NCI-H2029 treated with DMSO at 0.1 percent for 48 hours (cell line): Measurements from ENCODE around the gene GAB4.
"Not testable (repeated sequence)": the region's sequence is repeated elsewhere in the genome, so short reads cannot be mapped to it uniquely, and the experiment has no call there.

ENCODE experiments used
- DNase-seq: peaks from one replicate; lab custom pipeline; 2025; lab: John Stamatoyannopoulos, UW

Gene GAB4

GRCh38 chr22:16958475-16958874 is 49.5 kb downstream of the GAB4 start:
- DNase-seq: no peak

DNA sequence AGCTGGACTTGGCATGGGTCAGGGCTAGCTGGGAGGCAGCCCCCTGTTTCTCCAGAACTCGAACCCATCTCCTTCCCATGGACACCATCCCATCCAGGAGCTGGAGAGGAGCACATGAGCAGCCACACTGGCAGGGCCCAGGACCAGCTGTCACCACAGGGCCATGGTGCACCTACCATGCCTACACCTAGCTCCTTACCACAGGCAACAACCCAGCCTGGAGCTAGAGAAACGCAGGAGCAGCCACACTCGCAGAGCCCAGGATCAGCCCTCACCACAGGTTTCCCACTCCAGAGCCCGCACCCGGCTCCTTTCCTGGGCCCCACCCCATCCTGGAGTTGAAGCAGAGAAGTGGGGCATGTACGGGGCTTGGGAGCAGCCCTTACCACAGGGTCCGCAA is 50.2 kb downstream of the GAB4 start:
- DNase-seq: no peak

- DNase-seq: no peak
Observed at GRCh38 chr22:16956290-16956689, 51.7 kb downstream of the GAB4 start.

DNA sequence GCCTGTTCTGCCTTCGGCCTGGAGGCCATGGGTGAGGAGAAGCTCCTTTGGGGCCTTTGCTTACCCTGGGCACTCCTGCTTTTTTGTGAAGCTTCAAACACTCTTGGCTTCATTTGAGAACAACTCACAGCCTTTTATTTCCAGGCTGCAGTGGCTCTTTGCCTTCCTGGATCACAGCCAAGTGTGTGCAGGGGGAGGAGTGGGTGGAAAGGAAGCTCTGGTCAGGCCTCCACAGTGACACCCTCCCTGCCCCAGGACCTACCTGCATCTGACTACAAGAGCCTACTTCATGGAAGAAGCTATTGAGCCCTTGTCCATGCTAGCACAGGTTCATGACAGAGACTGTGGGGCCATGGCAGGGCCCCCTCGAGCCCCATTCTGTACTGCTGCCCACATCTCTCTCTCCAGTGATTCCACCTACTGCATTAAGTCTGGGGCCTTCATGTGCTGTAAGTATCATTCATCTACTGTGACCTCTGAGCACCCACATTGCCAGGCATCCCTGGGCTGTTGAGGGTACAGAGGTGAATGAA is 52.3 kb downstream of the GAB4 start:
- DNase-seq: peak; percentile 75

DNA sequence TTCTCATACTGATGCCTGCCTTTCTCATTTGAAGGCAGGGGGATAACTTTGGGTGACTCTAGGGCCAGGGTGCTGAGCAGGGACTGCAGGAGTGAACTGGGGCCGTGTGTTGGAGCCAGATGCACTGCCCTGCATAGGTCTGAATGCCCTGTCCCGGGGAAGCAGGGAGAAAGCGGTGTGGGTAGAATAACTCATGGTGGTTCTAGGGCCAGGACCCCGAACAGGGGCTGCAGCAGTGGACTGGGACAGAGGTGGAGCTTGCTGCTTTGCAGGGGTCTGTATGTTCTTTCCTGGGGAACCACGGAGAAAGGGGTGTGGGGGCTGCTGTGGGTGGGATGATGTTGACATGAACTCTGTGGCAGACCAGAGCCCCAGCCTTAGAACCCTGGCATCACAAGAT is 52.9 kb downstream of the GAB4 start:
- DNase-seq: no peak

DNA sequence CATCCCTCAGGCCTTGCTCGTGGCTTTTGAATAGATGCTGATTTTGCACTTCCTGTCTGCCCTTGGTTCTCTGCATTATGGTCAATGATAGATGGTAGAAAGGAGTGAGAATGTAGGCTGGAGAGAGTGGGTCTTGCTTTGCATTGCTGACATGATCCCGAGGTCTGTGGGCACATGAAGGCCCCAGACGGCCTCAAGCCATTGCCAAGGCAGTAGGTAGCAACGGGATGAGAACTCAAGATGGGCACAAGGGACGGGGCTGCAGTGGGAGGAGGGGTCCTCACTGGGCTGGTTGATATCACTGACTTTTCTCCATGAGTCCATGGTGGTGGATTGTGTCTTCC is 54.0 kb downstream of the GAB4 start:
- no peak for DNase-seq

DNA sequence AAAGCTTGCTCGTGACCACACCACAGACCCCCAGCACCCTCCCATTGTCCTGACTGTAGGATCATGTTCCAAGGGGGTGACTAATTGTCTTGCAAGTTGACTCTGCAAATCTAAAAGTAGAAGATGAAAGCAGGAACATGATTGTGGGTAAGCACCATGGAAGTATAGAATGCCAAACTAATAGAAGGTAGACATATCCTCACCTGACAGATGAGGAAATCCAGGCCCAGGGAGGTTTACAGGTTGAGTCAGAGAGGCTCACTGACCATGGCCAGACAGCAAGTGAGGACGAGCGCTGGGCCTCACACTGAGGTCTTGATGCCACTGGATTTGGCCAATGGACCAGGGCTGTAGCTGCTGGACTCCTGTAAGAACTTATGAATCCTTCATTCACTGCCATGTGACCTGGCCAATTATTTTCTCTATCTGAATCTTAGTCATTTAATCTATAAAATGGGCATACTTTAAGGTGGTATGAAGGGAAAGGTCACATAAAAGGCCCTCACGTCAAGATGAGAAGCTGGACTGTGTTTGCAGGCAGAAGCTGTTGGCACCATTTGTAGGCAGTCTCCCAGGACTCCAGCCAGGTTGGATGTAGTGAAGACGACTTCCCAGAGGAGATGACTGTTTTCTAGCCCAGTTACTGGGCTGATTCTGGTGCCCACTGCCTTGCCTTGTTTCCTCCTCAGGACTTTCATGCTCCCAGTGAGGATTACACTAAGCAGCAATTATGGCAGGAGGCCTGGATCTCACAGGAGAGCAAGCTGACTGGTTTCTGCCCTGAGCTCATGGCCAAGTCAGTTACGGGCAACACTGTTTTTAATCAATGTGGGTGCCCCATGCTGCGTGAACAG is 54.6 kb downstream of the GAB4 start:
- no peak for DNase-seq

DNA sequence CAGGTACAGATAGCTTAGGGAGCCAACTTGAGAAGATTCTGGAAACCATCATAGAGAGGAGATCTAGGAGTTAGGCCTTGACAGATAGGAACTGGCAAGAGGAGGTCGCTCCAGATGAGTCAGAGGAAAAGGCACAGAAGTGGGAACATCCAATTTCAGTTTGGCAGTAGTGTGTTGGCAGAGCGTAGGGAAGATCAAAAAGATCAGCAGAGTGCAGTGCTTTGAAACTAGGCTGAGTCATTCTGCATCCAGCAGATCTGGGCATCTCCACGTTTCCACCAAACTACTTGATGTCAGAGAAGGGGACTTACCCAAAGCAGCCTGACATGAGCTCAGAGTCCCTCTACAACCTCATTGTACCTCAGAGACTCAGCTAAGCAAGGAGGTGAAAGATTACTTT is 58.5 kb downstream of the GAB4 start:
- no peak for DNase-seq

DNA sequence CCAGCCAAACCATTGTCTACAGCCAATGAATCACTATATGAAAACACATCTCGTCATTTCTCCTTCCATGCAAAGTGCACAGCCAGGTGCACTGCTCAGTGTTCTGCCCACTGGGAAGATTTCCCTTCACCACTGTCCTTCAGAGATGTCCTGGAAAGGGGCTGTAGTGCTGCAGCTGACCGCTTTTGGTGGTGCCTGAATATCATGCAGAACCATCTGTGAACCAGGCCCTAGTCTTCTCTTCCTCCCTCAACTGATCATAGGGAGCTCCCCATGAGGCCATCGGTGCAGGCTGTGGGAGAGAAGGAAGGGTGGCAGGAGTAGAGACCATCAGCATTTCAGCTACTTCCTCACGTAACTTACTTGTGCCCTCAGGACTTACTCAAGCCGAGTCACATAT is 70.2 kb downstream of the GAB4 start:
- no peak for DNase-seq

GRCh38 chr22:16937209-16937608 is 70.8 kb downstream of the GAB4 start:
- DNase-seq: not testable (repeated sequence)

GRCh38 chr22:16936625-16937024 is 71.4 kb downstream of the GAB4 start:
- DNase-seq: no peak

DNA sequence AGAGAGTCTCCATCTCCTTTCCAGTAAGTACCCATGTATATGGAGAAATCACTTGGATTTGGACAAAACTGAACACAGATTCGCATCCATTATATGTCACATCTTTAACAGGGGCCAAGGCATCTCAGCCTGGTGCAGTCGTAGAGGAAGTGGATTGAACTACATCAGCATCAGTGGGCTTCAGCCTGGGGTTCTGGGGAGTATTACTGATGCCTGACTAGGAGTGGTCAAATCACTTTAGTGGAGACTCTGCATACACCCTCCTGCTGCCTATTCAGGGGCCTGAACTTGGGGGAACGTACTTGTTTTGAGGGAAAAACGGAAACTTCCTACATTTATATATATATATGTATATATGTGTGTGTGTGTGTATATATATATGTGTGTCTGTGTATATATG is 72.8 kb downstream of the GAB4 start:
- no peak for DNase-seq

GRCh38 chr22:16933291-16934282 is 74.4 kb downstream of the GAB4 start:
- no peak for DNase-seq

DNA sequence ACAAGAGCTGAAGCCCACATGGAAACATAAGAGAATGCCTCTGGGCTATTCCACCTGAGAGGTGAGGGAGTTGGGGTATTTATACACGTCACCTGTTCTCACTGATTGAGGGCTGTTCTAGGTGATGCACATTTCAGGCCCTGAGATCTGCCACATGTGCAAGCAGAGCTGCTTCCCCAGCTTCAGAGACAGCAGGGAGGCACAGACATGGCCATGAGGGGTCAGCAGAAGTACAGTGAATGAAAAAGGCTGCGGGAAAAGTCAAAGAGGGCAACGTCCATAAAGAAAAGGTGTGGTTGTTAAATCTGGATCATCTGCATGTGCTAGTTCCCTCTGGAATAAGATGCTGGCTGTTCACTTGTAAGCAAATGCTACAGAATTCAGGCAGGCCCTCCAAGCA is 75.4 kb downstream of the GAB4 start:
- DNase-seq: peak; percentile 9

DNA sequence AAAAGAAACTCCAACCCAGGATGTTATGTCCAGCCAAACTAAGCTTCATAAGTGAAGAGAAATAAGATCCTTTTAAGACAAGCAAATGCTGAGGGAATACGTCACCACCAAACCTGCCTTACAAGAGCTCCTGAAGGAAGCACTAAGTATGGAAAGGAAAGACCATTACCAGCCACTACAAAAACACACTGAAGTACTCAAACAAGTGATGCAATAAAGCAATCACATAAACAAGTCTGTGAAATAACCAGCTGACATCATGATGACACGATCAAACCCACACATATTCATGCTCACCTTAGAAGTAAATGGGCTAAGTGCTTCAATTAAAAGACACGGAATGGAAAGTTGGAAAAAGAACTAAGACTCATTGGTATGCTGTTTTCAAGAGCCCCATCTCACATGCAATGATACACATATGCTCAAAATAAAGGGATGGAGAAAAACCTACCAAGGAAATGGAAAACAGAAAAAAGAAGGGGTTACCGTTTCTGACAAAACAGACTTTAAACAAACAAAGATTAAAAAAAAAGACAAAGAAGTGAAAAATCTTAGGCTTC is 82.5 kb downstream of the GAB4 start:
- DNase-seq: no peak

- DNase-seq: no peak
Observed at GRCh38 chr22:16922706-16923105, 85.3 kb downstream of the GAB4 start.

- DNase-seq: no peak
Observed at GRCh38 chr22:16922076-16922475, 85.9 kb downstream of the GAB4 start.

DNA sequence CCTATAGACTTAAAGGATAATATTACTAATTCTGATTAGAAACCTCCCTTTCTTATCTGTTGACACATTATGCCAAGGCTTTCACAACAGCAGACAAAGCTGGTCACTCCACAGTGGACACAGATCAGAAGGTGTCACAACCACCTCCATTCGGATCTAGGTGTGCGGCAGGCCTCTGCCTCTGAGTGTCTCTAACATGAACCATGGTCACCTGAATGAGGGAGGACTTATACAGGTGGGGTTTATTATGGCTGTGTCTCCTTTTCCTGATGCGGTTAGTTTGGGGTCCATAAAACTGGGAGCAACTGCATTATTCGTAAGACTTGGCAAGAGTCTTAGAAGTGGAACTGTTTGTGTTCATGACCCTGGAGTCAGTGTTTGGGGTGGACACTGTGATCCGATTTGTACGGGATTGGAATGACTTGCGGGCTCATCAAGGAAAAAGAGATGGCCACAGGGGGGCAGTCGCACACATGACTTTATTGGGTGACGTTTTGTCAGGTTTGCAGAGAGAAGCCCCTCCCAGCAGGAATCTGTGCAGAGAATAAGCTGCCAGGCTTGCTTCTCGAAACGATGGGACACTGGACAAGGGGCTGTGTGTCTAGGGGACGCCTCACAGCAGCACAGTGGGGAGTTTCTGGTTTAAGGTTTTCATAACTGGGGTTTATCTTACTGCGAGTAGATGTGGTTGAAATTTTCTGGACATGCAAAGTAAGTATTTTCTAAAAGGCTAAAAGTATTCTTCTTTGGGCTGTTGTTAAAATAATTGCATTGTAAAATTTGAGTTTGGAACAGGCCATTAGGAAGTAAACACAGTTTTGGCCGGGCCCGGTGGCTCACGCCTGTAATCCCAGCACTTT is 90.6 kb downstream of the GAB4 start:
- peak; percentile 33 for DNase-seq

DNA sequence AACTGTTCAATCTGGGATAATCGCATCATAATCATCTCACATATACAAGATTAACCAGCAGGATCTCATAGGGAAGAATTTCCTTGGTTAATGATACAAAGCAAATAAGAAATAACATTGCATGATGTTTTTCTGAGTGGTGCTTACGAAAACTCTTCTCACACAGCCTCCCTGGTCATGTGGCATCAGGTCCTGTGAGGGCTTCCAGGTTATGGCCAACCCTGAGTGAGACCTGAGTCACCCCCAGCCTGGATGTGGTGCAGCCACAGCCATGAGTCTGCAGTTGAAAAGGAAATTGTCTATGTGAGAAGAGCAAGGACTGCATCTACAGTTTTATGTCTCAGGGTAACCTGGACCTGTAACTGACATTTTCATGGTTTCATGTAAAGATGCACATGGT is 92.3 kb downstream of the GAB4 start:
- no peak for DNase-seq

DNA sequence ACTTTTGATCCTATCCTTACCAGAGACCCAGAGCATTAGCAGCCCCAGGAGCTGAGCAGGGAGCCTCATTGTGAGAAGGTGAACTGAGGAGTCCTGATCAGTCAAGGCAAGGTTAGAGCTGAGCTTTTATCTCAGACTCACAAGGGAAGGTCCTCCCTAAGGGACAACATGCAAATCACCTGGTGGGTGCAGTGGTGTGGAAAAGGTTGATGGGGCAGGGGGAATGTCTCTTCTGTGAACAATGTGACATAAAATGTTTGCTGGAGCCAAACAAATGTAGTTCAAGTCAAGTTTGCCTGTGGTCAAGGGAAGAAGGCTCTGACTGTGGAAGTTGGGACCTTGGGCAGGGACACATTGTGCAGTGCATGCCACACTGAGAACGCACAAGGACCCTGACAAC is 93.1 kb downstream of the GAB4 start:
- not testable (repeated sequence) for DNase-seq

- DNase-seq: no peak
Observed at GRCh38 chr22:16914006-16914405, 94.0 kb downstream of the GAB4 start.

GRCh38 chr22:16912281-16912680 is 95.7 kb downstream of the GAB4 start:
- DNase-seq: no peak
